ENCODE results near the gene ADAMTS19. TPM values are rescaled to one million over a fixed set of nuclear protein-coding genes. Genes with fewer than 3 reads are reported as not detected.

ADAMTS19 gene
- total and polyA plus RNA-seq, 7 experiments from 2014 or later = not detected

DNA sequence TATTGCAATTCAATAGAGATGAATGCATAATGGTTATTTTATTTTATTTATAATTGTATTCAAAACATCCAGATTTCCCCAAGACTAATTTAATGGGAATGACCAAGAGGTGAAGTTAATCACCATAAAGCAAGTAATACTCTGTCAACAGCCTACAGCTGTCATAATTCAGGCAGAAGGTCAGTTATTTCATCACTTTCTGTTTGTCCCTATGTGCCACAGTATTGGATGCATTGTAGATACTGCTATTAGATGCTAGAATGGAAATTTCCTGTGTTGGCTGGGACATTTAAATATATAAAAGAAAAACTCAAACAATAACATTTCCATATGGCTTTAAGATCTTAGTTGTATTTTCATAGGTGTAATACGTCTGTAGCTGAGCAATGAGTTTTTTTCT lies 231.1 kb downstream of the ADAMTS19 start:
- H3K4me3 Mint-ChIP-seq = no peak overlapping the region

GRCh38 chr5:129696636-129697035 lies 236.5 kb downstream of the ADAMTS19 start:
- peaks cover 0 to 6% (median 0%) of the 10 kb centered on the region in 11 donors for H3K9me3 Mint-ChIP-seq
- no peaks in the 10 kb centered on the region for H3K36me3 Mint-ChIP-seq
- DNase-seq = no peak
- H3K4me3 Mint-ChIP-seq = no peak overlapping the region
- no peaks in the 10 kb centered on the region for H3K4me1 ChIP-seq (ENCODE audit: control insufficient read depth in 2 of 2, insufficient read depth in 2 of 2, low read length in 2 of 2)
- no peaks in the 10 kb centered on the region for H3K4me1 Mint-ChIP-seq
- no peak overlapping the region for H3K27ac ChIP-seq (ENCODE audit: low read depth, low read length)
- no peak overlapping the region for H3K27ac Mint-ChIP-seq
- H3K27me3 Mint-ChIP-seq = peaks cover 0 to 4% (median 0%) of the 10 kb centered on the region in 5 donors
- H3K4me3 ChIP-seq (ENCODE audit: low read length) = no peak overlapping the region
- ATAC-seq = no peak
- intact Hi-C loops (cut with micrococcal nuclease) = no loop called here
- ChIA-PET POLR2A (no interaction called here), CTCF (no interaction called here)
- H3K36me3 ChIP-seq (ENCODE audit: control insufficient read depth in 2 of 3, insufficient read depth in 3 of 3, low read length in 3 of 3) = no peaks in the 10 kb centered on the region
- H3K27me3 ChIP-seq (ENCODE audit: control insufficient read depth in 2 of 2, insufficient read depth in 2 of 2, low read length in 2 of 2) = no peaks in the 10 kb centered on the region
- no peaks in the 10 kb centered on the region for H3K9me3 ChIP-seq (ENCODE audit: control insufficient read depth in 2 of 3, low read length in 3 of 3)

More for the DNA sequence above, 231.1 kb downstream of the ADAMTS19 start:
- H3K4me1 Mint-ChIP-seq = no peaks in the 10 kb centered on the region
- Histone ChIP-seq H3K9me3 (ENCODE audit: control insufficient read depth in 2 of 3, low read length in 3 of 3) (no peaks in the 10 kb centered on the region), H3K4me3 (ENCODE audit: low read length) (no peak overlapping the region), H3K36me3 (ENCODE audit: control insufficient read depth in 2 of 3, insufficient read depth in 3 of 3, low read length in 3 of 3) (no peaks in the 10 kb centered on the region), H3K4me1 (ENCODE audit: control insufficient read depth in 2 of 2, insufficient read depth in 2 of 2, low read length in 2 of 2) (no peaks in the 10 kb centered on the region), H3K27me3 (ENCODE audit: control insufficient read depth in 2 of 2, insufficient read depth in 2 of 2, low read length in 2 of 2) (no peaks in the 10 kb centered on the region), H3K27ac (ENCODE audit: low read depth, low read length) (no peak overlapping the region)
- no peak for DNase-seq
- H3K27me3 Mint-ChIP-seq = peaks cover 0 to 4% (median 0%) of the 10 kb centered on the region in 5 donors
- no peak for ATAC-seq
- H3K36me3 Mint-ChIP-seq = no peaks in the 10 kb centered on the region
- no peak overlapping the region for H3K27ac Mint-ChIP-seq
- peaks cover 0 to 3% (median 0%) of the 10 kb centered on the region in 11 donors for H3K9me3 Mint-ChIP-seq
- ChIA-PET CTCF (no interaction called here), POLR2A (no interaction called here)
- intact Hi-C loops (cut with micrococcal nuclease) = no loop called here

DNA sequence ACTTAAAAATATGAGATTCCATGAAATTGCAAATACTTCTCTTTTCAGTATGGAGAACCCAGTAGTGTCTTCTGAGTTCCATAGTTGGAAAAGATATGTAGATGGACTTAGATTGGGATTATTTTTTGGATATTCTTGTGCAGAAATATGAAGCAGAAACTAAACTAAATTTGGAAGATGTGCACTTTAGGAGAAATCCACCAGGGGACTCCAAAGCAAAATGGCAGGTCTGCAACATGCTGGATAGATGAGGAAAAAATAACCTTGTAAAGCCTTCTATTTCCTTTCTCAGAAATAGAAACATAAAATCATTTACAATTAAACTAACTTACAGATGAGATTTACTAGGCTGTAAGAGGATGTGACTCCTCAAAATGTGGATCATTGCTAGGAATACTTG lies 238.6 kb downstream of the ADAMTS19 start:
- intact Hi-C loops (cut with micrococcal nuclease) = no loop called here
- POLR2A ChIA-PET = no interaction called here
- H3K9me3 ChIP-seq (ENCODE audit: control insufficient read depth in 2 of 3, low read length in 3 of 3) = no peaks in the 10 kb centered on the region
- peaks cover 0 to 4% (median 0%) of the 10 kb centered on the region in 5 donors for H3K27me3 Mint-ChIP-seq
- peaks cover 0 to 3% (median 0%) of the 10 kb centered on the region in 11 donors for H3K9me3 Mint-ChIP-seq
- H3K27ac Mint-ChIP-seq = no peak overlapping the region
- H3K36me3 ChIP-seq (ENCODE audit: control insufficient read depth in 2 of 3, insufficient read depth in 3 of 3, low read length in 3 of 3) = no peaks in the 10 kb centered on the region
- CTCF ChIA-PET = no interaction called here
- H3K27ac ChIP-seq (ENCODE audit: low read depth, low read length) = no peak overlapping the region
- no peak for DNase-seq
- no peak overlapping the region for H3K4me3 Mint-ChIP-seq
- H3K36me3 Mint-ChIP-seq = no peaks in the 10 kb centered on the region
- H3K27me3 ChIP-seq (ENCODE audit: control insufficient read depth in 2 of 2, insufficient read depth in 2 of 2, low read length in 2 of 2) = no peaks in the 10 kb centered on the region
- ATAC-seq = no peak
- H3K4me1 ChIP-seq (ENCODE audit: control insufficient read depth in 2 of 2, insufficient read depth in 2 of 2, low read length in 2 of 2) = no peaks in the 10 kb centered on the region
- no peak overlapping the region for H3K4me3 ChIP-seq (ENCODE audit: low read length)
- no peaks in the 10 kb centered on the region for H3K4me1 Mint-ChIP-seq

DNA sequence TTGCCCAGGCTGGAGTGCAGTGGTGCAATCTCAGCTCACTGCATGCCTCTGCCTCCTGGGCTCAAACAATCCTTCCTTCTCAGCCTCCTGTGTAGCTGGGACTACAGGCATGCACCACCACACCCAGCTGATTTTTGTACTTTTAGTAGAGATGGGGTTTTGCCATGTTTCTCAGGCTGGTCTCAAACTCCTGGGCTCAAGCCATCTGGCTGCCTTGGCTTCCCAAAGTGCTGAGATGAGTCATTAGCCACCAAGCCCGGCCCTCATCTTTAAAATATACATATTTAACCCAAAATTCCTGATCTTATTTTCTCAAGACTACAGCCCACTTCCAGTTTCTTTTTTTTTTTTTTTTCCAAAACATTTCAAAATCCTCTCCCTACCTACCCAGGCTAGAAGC lies 256.1 kb downstream of the ADAMTS19 start:
- DNase-seq (no peak), ATAC-seq (no peak)
- no peaks in the 10 kb centered on the region for H3K36me3 Mint-ChIP-seq
- Histone ChIP-seq H3K4me1 (ENCODE audit: control insufficient read depth in 2 of 2, insufficient read depth in 2 of 2, low read length in 2 of 2) (no peaks in the 10 kb centered on the region), H3K36me3 (ENCODE audit: control insufficient read depth in 2 of 3, insufficient read depth in 3 of 3, low read length in 3 of 3) (no peaks in the 10 kb centered on the region), H3K27ac (ENCODE audit: low read depth, low read length) (no peak overlapping the region), H3K9me3 (ENCODE audit: control insufficient read depth in 2 of 3, low read length in 3 of 3) (no peaks in the 10 kb centered on the region), H3K27me3 (ENCODE audit: control insufficient read depth in 2 of 2, insufficient read depth in 2 of 2, low read length in 2 of 2) (no peaks in the 10 kb centered on the region), H3K4me3 (ENCODE audit: low read length) (no peak overlapping the region)
- intact Hi-C loops (cut with micrococcal nuclease) = no loop called here
- ChIA-PET POLR2A (no interaction called here), CTCF (no interaction called here)
- H3K4me1 Mint-ChIP-seq = no peaks in the 10 kb centered on the region
- H3K27ac Mint-ChIP-seq = no peak overlapping the region
- H3K9me3 Mint-ChIP-seq = peaks cover 0 to 1% (median 0%) of the 10 kb centered on the region in 11 donors
- peaks cover 0 to 3% (median 0%) of the 10 kb centered on the region in 5 donors for H3K27me3 Mint-ChIP-seq
- H3K4me3 Mint-ChIP-seq = no peak overlapping the region

DNA sequence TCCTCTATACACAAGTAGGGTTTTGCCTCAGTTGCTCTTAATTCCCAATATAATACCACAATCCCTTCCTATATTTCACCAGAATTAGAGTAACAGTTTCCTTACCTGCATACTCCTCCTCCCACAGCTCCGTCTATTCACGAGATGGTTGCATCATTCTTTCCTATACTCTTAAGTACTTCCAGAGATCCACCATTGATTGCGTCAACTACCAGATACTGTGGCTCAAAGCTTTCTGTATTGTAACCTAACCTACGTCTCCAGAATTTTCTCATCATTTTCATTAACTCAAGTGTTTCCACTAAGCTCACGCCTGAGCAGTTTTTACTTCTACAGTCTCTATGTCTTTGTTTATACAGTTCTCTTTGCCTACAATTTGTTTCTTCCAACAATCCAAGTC lies 256.6 kb downstream of the ADAMTS19 start:
- intact Hi-C loops (cut with micrococcal nuclease) = no loop called here
- no peaks in the 10 kb centered on the region for H3K4me1 ChIP-seq (ENCODE audit: control insufficient read depth in 2 of 2, insufficient read depth in 2 of 2, low read length in 2 of 2)
- no peaks in the 10 kb centered on the region for H3K27me3 ChIP-seq (ENCODE audit: control insufficient read depth in 2 of 2, insufficient read depth in 2 of 2, low read length in 2 of 2)
- H3K36me3 ChIP-seq (ENCODE audit: control insufficient read depth in 2 of 3, insufficient read depth in 3 of 3, low read length in 3 of 3) = no peaks in the 10 kb centered on the region
- no peak overlapping the region for H3K27ac ChIP-seq (ENCODE audit: low read depth, low read length)
- CTCF ChIA-PET = no interaction called here
- Mint-ChIP-seq H3K27me3 (peaks cover 0 to 3% (median 0%) of the 10 kb centered on the region in 5 donors), H3K9me3 (peaks cover 0 to 1% (median 0%) of the 10 kb centered on the region in 11 donors), H3K4me3 (no peak overlapping the region), H3K36me3 (no peaks in the 10 kb centered on the region), H3K4me1 (no peaks in the 10 kb centered on the region), H3K27ac (no peak overlapping the region)
- DNase-seq (no peak), ATAC-seq (no peak)
- no peaks in the 10 kb centered on the region for H3K9me3 ChIP-seq (ENCODE audit: control insufficient read depth in 2 of 3, low read length in 3 of 3)
- H3K4me3 ChIP-seq (ENCODE audit: low read length) = no peak overlapping the region
- POLR2A ChIA-PET = no interaction called here

DNA sequence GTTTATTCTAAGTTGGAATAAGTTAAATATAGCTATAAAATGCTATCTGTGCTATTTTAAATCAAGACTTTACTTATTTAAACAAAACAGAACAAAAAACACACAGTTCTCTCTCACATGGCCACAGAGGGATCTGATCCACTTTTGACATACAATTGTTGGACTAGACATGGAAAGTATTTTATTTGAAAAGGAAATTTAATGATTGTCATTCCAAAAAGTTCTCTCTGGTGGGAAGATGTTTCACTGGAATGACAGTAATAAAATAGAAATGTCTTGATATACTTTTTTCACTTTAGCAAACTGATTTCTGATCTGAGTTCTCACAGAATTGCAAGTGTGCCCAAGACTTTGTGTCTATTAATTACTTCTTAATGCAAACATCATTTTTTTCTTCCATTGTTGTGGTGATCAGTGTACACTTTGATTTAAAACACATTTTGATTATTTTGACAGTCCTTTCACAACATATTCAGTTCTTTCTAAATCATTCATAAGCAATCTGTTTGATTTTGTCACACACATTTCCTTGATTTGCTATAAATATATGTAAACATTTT lies 257.7 kb downstream of the ADAMTS19 start:
- Mint-ChIP-seq H3K27ac (no peak overlapping the region), H3K36me3 (no peaks in the 10 kb centered on the region), H3K4me1 (no peaks in the 10 kb centered on the region), H3K27me3 (peaks cover 0 to 3% (median 0%) of the 10 kb centered on the region in 5 donors), H3K9me3 (peaks cover 0 to 2% (median 0%) of the 10 kb centered on the region in 11 donors), H3K4me3 (no peak overlapping the region)
- no peak overlapping the region for H3K27ac ChIP-seq (ENCODE audit: low read depth, low read length)
- POLR2A ChIA-PET = interaction anchor here (0.7 kb wide), 1 partner anchor 18 kb away, joined by 3 read pairs; no protein-coding TSS in a partner anchor
- H3K4me1 ChIP-seq (ENCODE audit: control insufficient read depth in 2 of 2, insufficient read depth in 2 of 2, low read length in 2 of 2) = no peaks in the 10 kb centered on the region
- H3K9me3 ChIP-seq (ENCODE audit: control insufficient read depth in 2 of 3, low read length in 3 of 3) = no peaks in the 10 kb centered on the region
- DNase-seq = no peak
- no peaks in the 10 kb centered on the region for H3K36me3 ChIP-seq (ENCODE audit: control insufficient read depth in 2 of 3, insufficient read depth in 3 of 3, low read length in 3 of 3)
- intact Hi-C loops (cut with micrococcal nuclease) = no loop called here
- no peak overlapping the region for H3K4me3 ChIP-seq (ENCODE audit: low read length)
- no peak for ATAC-seq
- no peaks in the 10 kb centered on the region for H3K27me3 ChIP-seq (ENCODE audit: control insufficient read depth in 2 of 2, insufficient read depth in 2 of 2, low read length in 2 of 2)
- CTCF ChIA-PET = no interaction called here

GRCh38 chr5:129718471-129719090 lies 258.5 kb downstream of the ADAMTS19 start:
- Histone ChIP-seq H3K4me3 (ENCODE audit: low read length) (no peak overlapping the region), H3K4me1 (ENCODE audit: control insufficient read depth in 2 of 2, insufficient read depth in 2 of 2, low read length in 2 of 2) (no peaks in the 10 kb centered on the region), H3K27me3 (ENCODE audit: control insufficient read depth in 2 of 2, insufficient read depth in 2 of 2, low read length in 2 of 2) (no peaks in the 10 kb centered on the region), H3K9me3 (ENCODE audit: control insufficient read depth in 2 of 3, low read length in 3 of 3) (no peaks in the 10 kb centered on the region), H3K27ac (ENCODE audit: low read depth, low read length) (no peak overlapping the region), H3K36me3 (ENCODE audit: control insufficient read depth in 2 of 3, insufficient read depth in 3 of 3, low read length in 3 of 3) (no peaks in the 10 kb centered on the region)
- H3K4me3 Mint-ChIP-seq = no peak overlapping the region
- H3K36me3 Mint-ChIP-seq = no peaks in the 10 kb centered on the region
- intact Hi-C loops (cut with micrococcal nuclease) = no loop called here
- H3K9me3 Mint-ChIP-seq = peaks cover 0 to 2% (median 0%) of the 10 kb centered on the region in 11 donors
- ATAC-seq (no peak), DNase-seq (no peak)
- ChIA-PET CTCF (no interaction called here), POLR2A (no interaction called here)
- H3K4me1 Mint-ChIP-seq = no peaks in the 10 kb centered on the region
- H3K27me3 Mint-ChIP-seq = peaks cover 0 to 3% (median 0%) of the 10 kb centered on the region in 5 donors
- H3K27ac Mint-ChIP-seq = no peak overlapping the region

Data from naive thymus-derived CD4-positive, alpha-beta T cell (primary cell).